PFSK-1 (cell line): Measurements from ENCODE around the gene GLTP.

ENCODE experiments used
- FOXP2 ChIP-seq: optimal IDR thresholded peaks from 2 replicates; pipeline ENCODE3; 2011; ENCODE audit warnings: borderline replicate concordance, control low read depth, inconsistent platforms; ENCODE audit not compliant: insufficient read depth; ENCODE audit errors: extremely low read length, extremely low read depth
- POLR2AphosphoS5 ChIP-seq: IDR thresholded peaks from 2 replicates; pipeline ENCODE4 v1.6.1; 2012; ENCODE audit warnings: low read depth, mild to moderate bottlenecking, control low read depth, low read length, moderate library complexity
- REST ChIP-seq, 2 experiments: IDR thresholded peaks; 2 replicates each; pipeline versions ENCODE4 v1.6.1 to v1.8.0; 2011 to 2012; ENCODE audit warnings: low read depth in 2 of 2, low read length in 2 of 2, control low read depth in 1 of 2, inconsistent platforms in 1 of 2, mild to moderate bottlenecking in 1 of 2, moderate library complexity in 1 of 2; ENCODE audit not compliant: insufficient read depth in 1 of 2
- SIN3A ChIP-seq: IDR thresholded peaks from 2 replicates; pipeline ENCODE4 v1.6.1; 2012; ENCODE audit warnings: mild to moderate bottlenecking, low read length, moderate library complexity, borderline replicate concordance; ENCODE audit not compliant: insufficient read depth
- TAF1 ChIP-seq: IDR thresholded peaks from 2 replicates; pipeline ENCODE4 v1.6.1; 2012; ENCODE audit warnings: low read length, control low read depth, borderline replicate concordance; ENCODE audit not compliant: insufficient read depth

GLTP gene

GRCh38 chr12:109910969-109911348 lies 30.6 kb upstream of the GLTP start:
- TF ChIP-seq POLR2AphosphoS5 = no peak
- no peak for TF ChIP-seq TAF1
- TF ChIP-seq REST (IDR thresholded peaks at IDR 0.05; ENCODE audit: insufficient read depth in 1 of 2, low read depth in 2 of 2, low read length in 2 of 2) = 0 out of 4 replicates have a peak, but pooled peaks of 1 of the 2 experiments have one; percentile 16
- TF ChIP-seq SIN3A = no peak
- no peak for TF ChIP-seq FOXP2

GRCh38 chr12:109910254-109910968 lies 30.1 kb upstream of the GLTP start:
- TF ChIP-seq SIN3A (no peak), FOXP2 (no peak), TAF1 (no peak), REST (IDR thresholded peaks at IDR 0.05; ENCODE audit: insufficient read depth in 1 of 2, low read depth in 2 of 2, low read length in 2 of 2) (no peak)

- TF ChIP-seq SIN3A (no peak), FOXP2 (no peak), POLR2AphosphoS5 (no peak), TAF1 (no peak), REST (IDR thresholded peaks at IDR 0.05; ENCODE audit: insufficient read depth in 1 of 2, low read depth in 2 of 2, low read length in 2 of 2) (no peak)
Measured at GRCh38 chr12:109905301-109905700, 25.0 kb upstream of the GLTP start.

GRCh38 chr12:109902891-109903418 lies 22.6 kb upstream of the GLTP start:
- TF ChIP-seq FOXP2 (no peak), REST (IDR thresholded peaks at IDR 0.05; ENCODE audit: insufficient read depth in 1 of 2, low read depth in 2 of 2, low read length in 2 of 2) (no peak), SIN3A (no peak), POLR2AphosphoS5 (no peak)
